Thyroid gland (tissue), 4 donors: ENCODE results near the gene VGLL4.

Experiments
- CTCF ChIP-seq, 6 experiments: fragments of 200-600 bp in 3 of 6; fragments of 450-650 bp in 3 of 6; sonication (generic) in 3 of 6; IDR thresholded peaks; one replicate each; pipeline ENCODE4 v1.5.1; 2016 to 2019; ENCODE audit warnings: antibody characterized with exemption in 6 of 6, mild to moderate bottlenecking in 2 of 6, inconsistent platforms in 1 of 6, moderate library complexity in 1 of 6
- POLR2A ChIP-seq, 2 donors: fragments of 450-650 bp; IDR thresholded peaks; one replicate each; pipeline ENCODE4 v1.6.1; 2017; ENCODE audit warnings: antibody characterized with exemption in 2 of 2, mild to moderate bottlenecking in 2 of 2, moderate library complexity in 1 of 2

GRCh38 chr3:11580645-11581044 lies 63.1 kb downstream of the VGLL4 start:
- no peak for TF ChIP-seq CTCF (IDR thresholded peaks at IDR 0.05)
- no peak for TF ChIP-seq POLR2A (IDR thresholded peaks at IDR 0.05)
